MM.1S (cell line): ENCODE data around the gene PRSS8.

Experiments
- CTCF ChIP-seq: fragments of 300-600 bp; sonication (generic); IDR thresholded peaks from 2 replicates; pipeline ENCODE4 v1.5.1; 2016; ENCODE audit warnings: antibody characterized with exemption, low read length, mixed read lengths
- EZH2 ChIP-seq: fragments of 300-600 bp; sonication (generic); optimal IDR thresholded peaks from 2 replicates; pipeline ENCODE3; 2017; ENCODE audit warnings: low read depth, mild to moderate bottlenecking, antibody characterized with exemption, low read length, mixed read lengths

- TF ChIP-seq CTCF (no peak), EZH2 (no peak)
Measured at GRCh38 chr16:31134625-31135534, 647 bp downstream of the PRSS8 start.
